Embryonic facial prominence (tissue), 1 donor: ENCODE data around the gene FSIP1.

Experiments
- DNase-seq: peaks from one replicate; pipeline ENCODE4 v3.0.0-alpha.2; 2016; ENCODE audit errors: extremely low spot score

Gene FSIP1

GRCh38 chr15:39756806-39757522 is 25.7 kb downstream of the FSIP1 start:
- peak; percentile 90 for DNase-seq

GRCh38 chr15:39752991-39753390 is 29.6 kb downstream of the FSIP1 start:
- peak; percentile 38 for DNase-seq

GRCh38 chr15:39752246-39752645 is 30.4 kb downstream of the FSIP1 start:
- no peak for DNase-seq

- DNase-seq = no peak
Observed at GRCh38 chr15:39748276-39748675, 34.4 kb downstream of the FSIP1 start.

- DNase-seq = no peak
Observed at GRCh38 chr15:39747326-39747725, 35.3 kb downstream of the FSIP1 start.

GRCh38 chr15:39746714-39747276 is 35.8 kb downstream of the FSIP1 start:
- DNase-seq = no peak

GRCh38 chr15:39746176-39746575 is 36.5 kb downstream of the FSIP1 start:
- DNase-seq = no peak

GRCh38 chr15:39745415-39745814 is 37.2 kb downstream of the FSIP1 start:
- DNase-seq = no peak

- no peak for DNase-seq
Observed at GRCh38 chr15:39744334-39745103, 38.1 kb downstream of the FSIP1 start.

- DNase-seq = no peak
Observed at GRCh38 chr15:39743611-39744010, 39.0 kb downstream of the FSIP1 start.

GRCh38 chr15:39741258-39741657 is 41.4 kb downstream of the FSIP1 start:
- no peak for DNase-seq

GRCh38 chr15:39738998-39739397 is 43.6 kb downstream of the FSIP1 start:
- no peak for DNase-seq

GRCh38 chr15:39737196-39737550 is 45.5 kb downstream of the FSIP1 start:
- DNase-seq = no peak

GRCh38 chr15:39736412-39737195 is 46.0 kb downstream of the FSIP1 start:
- no peak for DNase-seq

- DNase-seq = no peak
Observed at GRCh38 chr15:39735120-39735717, 47.4 kb downstream of the FSIP1 start.

- DNase-seq = no peak
Observed at GRCh38 chr15:39731266-39731665, 51.4 kb downstream of the FSIP1 start.

GRCh38 chr15:39730552-39730951 is 52.1 kb downstream of the FSIP1 start:
- DNase-seq = no peak

- DNase-seq = no peak
Observed at GRCh38 chr15:39729500-39729899, 53.1 kb downstream of the FSIP1 start.

- no peak for DNase-seq
Observed at GRCh38 chr15:39728845-39729244, 53.8 kb downstream of the FSIP1 start.

GRCh38 chr15:39721893-39722292 is 60.7 kb downstream of the FSIP1 start:
- no peak for DNase-seq
